Mesenchymal stem cell (in vitro differentiated cells and primary cell): ENCODE data around the gene PI4K2A. TPM values are rescaled to one million over a fixed set of nuclear protein-coding genes. Genes with fewer than 3 reads are reported as not detected.

ENCODE experiments used
- DNase-seq: peaks from one replicate; pipeline ENCODE4 v3.0.0-alpha.2; 2013
- H2AFZ ChIP-seq: one replicate; pipeline ENCODE4 v1.6.1; 2013; ENCODE audit warnings: low read depth, mild to moderate bottlenecking, control low read depth, inconsistent platforms, low read length, moderate library complexity
- H2AK5ac ChIP-seq: 2 replicates; pipeline ENCODE4 v1.6.1; 2013; ENCODE audit warnings: low read length, moderate library complexity, mild to moderate bottlenecking, inconsistent platforms; ENCODE audit not compliant: severe bottlenecking
- H2BK120ac ChIP-seq: one replicate; pipeline ENCODE4 v1.6.1; 2013; ENCODE audit warnings: low read depth, mild to moderate bottlenecking, inconsistent platforms, low read length, moderate library complexity
- H2BK12ac ChIP-seq, 2 experiments: one replicate each; pipeline ENCODE4 v1.6.1; 2013; ENCODE audit warnings: inconsistent platforms in 2 of 2, low read length in 2 of 2, mild to moderate bottlenecking in 2 of 2, moderate library complexity in 2 of 2, control low read depth in 1 of 2
- H2BK15ac ChIP-seq: one replicate; pipeline ENCODE4 v1.6.1; 2013; ENCODE audit warnings: mild to moderate bottlenecking, low read depth, inconsistent platforms; ENCODE audit not compliant: poor library complexity, severe bottlenecking
- H2BK5ac ChIP-seq: 2 replicates; pipeline ENCODE4 v1.6.1; 2013; ENCODE audit warnings: low read depth, mild to moderate bottlenecking, low read length, control low read depth, inconsistent platforms; ENCODE audit not compliant: poor library complexity, severe bottlenecking
- H3K14ac ChIP-seq, 2 experiments: one replicate each; pipeline ENCODE4 v1.6.1; 2013; ENCODE audit warnings: inconsistent platforms in 2 of 2, low read length in 2 of 2, control low read depth in 1 of 2, mild to moderate bottlenecking in 1 of 2, moderate library complexity in 1 of 2
- H3K18ac ChIP-seq, 2 experiments: one replicate each; pipeline ENCODE4 v1.6.1; 2013; ENCODE audit warnings: inconsistent platforms in 2 of 2, low read length in 2 of 2, control low read depth in 1 of 2, low read depth in 1 of 2, mild to moderate bottlenecking in 1 of 2
- H3K23ac ChIP-seq, 2 experiments: one replicate each; pipeline ENCODE4 v1.6.1; 2013; ENCODE audit warnings: inconsistent platforms in 2 of 2, low read length in 2 of 2, mild to moderate bottlenecking in 2 of 2, moderate library complexity in 2 of 2, control low read depth in 1 of 2
- H3K27ac ChIP-seq: 2 replicates; pipeline ENCODE4 v1.5.1; 2013; ENCODE audit warnings: mild to moderate bottlenecking, moderate library complexity, low read length, control low read depth, inconsistent platforms; ENCODE audit not compliant: poor library complexity, severe bottlenecking
- H3K27me3 ChIP-seq, 2 experiments: 2 replicates each; pipeline versions ENCODE4 v1.6.1 to v1.7.0; 2013; ENCODE audit warnings: low read length in 2 of 2, mild to moderate bottlenecking in 2 of 2, moderate library complexity in 2 of 2, control low read depth in 1 of 2, inconsistent platforms in 1 of 2; ENCODE audit not compliant: control insufficient read depth in 1 of 2, insufficient read depth in 1 of 2
- H3K36me3 ChIP-seq, 2 experiments: 2 replicates each; pipeline versions ENCODE4 v1.6.1 to v1.7.0; 2013; ENCODE audit warnings: low read length in 2 of 2, control low read depth in 1 of 2, inconsistent platforms in 1 of 2, low read depth in 1 of 2, mild to moderate bottlenecking in 1 of 2; ENCODE audit not compliant: insufficient read depth in 2 of 2, control insufficient read depth in 1 of 2
- H3K4ac ChIP-seq, 2 experiments: one replicate each; pipeline ENCODE4 v1.6.1; 2013; ENCODE audit warnings: inconsistent platforms in 2 of 2, low read length in 2 of 2, mild to moderate bottlenecking in 2 of 2, moderate library complexity in 2 of 2, control low read depth in 1 of 2, low read depth in 1 of 2
- H3K4me1 ChIP-seq: 2 replicates; pipeline ENCODE4 v1.6.1; 2013; ENCODE audit warnings: low read depth, low read length, control low read depth; ENCODE audit not compliant: control insufficient read depth, insufficient read depth
- H3K4me2 ChIP-seq: 2 replicates; pipeline ENCODE4 v1.6.1; 2013; ENCODE audit warnings: low read length, mild to moderate bottlenecking, inconsistent platforms; ENCODE audit not compliant: poor library complexity, severe bottlenecking
- H3K4me3 ChIP-seq, 2 experiments: 2 replicates each; pipeline versions ENCODE4 v1.5.1 to v1.7.0; 2013; ENCODE audit warnings: low read length in 2 of 2, mild to moderate bottlenecking in 2 of 2, control low read depth in 1 of 2, low read depth in 1 of 2; ENCODE audit not compliant: insufficient read depth in 1 of 2
- H3K79me1 ChIP-seq: replicated peaks from 2 replicates; pipeline ENCODE4 v1.6.1; 2013; ENCODE audit warnings: mild to moderate bottlenecking, control low read depth, low read length, inconsistent platforms; ENCODE audit not compliant: poor library complexity, severe bottlenecking
- H3K9ac ChIP-seq: 2 replicates; pipeline ENCODE4 v1.7.0; 2013; ENCODE audit warnings: mild to moderate bottlenecking, low read length, moderate library complexity
- H3K9me3 ChIP-seq: 2 replicates; pipeline ENCODE4 v1.7.0; 2013; ENCODE audit warnings: mild to moderate bottlenecking, low read length; ENCODE audit not compliant: control insufficient read depth
- H4K8ac ChIP-seq: one replicate; pipeline ENCODE4 v1.6.1; 2013; ENCODE audit warnings: inconsistent platforms, mild to moderate bottlenecking, low read length, moderate library complexity
- H4K91ac ChIP-seq: one replicate; pipeline ENCODE4 v1.6.1; 2013; ENCODE audit warnings: mild to moderate bottlenecking, low read length, inconsistent platforms
- WGBS: methylation state at CpG from one replicate; pipeline ENCODE4 v1.1.7; 2013; ENCODE audit warnings: mixed read lengths; 5-methylcytosine and 5-hydroxymethylcytosine counted together
- polyA plus RNA-seq, 2 experiments: library from polyadenylated mRNA; stranded (reverse); fragments of 200-250 nt; gene quantifications; one replicate each; pipeline ENCODE4 v1.2.3, GENCODE V29; 2013

The PI4K2A gene
- polyA plus RNA-seq (2013, experiment 1 of 2), result 27.8 TPM
- 27.1 TPM for polyA plus RNA-seq (2013, experiment 2 of 2)

DNA sequence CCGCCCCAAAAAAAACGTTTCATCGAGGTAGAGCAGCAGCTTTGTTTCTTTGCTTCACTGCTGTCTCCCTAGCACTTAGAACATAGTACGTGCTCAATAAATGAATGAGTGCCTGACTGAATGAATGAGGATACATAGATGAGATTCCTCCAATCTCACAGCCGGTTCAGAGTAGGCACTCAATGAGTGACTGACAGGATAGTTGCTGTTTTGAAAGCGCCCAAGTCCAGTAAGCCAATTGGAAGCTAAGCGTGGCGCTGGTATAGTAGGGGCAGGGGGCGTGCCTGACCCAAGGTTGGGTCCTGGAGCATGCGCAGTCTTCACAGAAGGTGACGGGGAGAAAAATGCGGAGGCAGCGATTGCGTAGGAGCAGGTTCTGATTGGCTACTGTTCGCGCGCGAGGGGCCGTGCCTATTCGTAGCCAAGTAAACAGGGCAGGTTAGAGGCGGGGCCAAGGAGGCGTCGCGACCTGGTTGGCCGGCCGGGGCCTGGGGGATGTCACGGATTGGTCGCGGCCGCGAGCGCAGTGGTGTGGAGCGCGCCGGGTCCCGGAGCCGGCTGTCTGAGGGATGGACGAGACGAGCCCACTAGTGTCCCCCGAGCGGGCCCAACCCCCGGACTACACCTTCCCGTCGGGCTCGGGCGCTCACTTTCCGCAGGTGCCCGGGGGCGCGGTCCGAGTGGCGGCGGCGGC lies at the start of gene PI4K2A:
Gene PI4K2A (plus strand): TSS at position 498 of the 694 bp plus-strand sequence. CDS start 72 bp downstream, at position 570.
- H2BK12ac ChIP-seq, result peak within 1 kb of the TSS in 1 of 2 experiments; percentile 47
- H3K27ac ChIP-seq, result peak within 1 kb of the TSS; percentile 48
- peaks cover 4 to 19% of the 10 kb centered on the region in 2 experiments for H3K36me3 ChIP-seq
- peaks cover 10% of the 10 kb centered on the region for H3K79me1 ChIP-seq
- peak within 1 kb of the TSS in 1 of 2 experiments; percentile 47 for H3K4ac ChIP-seq
- DNase-seq, result peak; percentile 99
- 3% methylated on average over 43 of the region's 54 CpGs for WGBS
- H2AFZ ChIP-seq, result peak within 1 kb of the TSS; percentile 83
- peak within 1 kb of the TSS; percentile 86 for H3K4me2 ChIP-seq
- no peak within 1 kb of the TSS for H2BK5ac ChIP-seq
- no peak within 1 kb of the TSS for H2BK120ac ChIP-seq
- peak within 1 kb of the TSS; percentile 34 for H4K91ac ChIP-seq
- no peaks in the 10 kb centered on the region for H3K27me3 ChIP-seq
- no peaks in the 10 kb centered on the region for H3K9me3 ChIP-seq
- H2BK15ac ChIP-seq, result peak within 1 kb of the TSS; percentile 57
- peak within 1 kb of the TSS; percentile 98 for H3K9ac ChIP-seq
- peaks cover 3% of the 10 kb centered on the region for H3K4me1 ChIP-seq
- peak within 1 kb of the TSS; percentile 20 to 99 for H3K23ac ChIP-seq
- H3K14ac ChIP-seq, result peak within 1 kb of the TSS in 1 of 2 experiments; percentile 78
- H4K8ac ChIP-seq, result no peak within 1 kb of the TSS
- H3K18ac ChIP-seq, result peak within 1 kb of the TSS; percentile 54 to 58
- no peak within 1 kb of the TSS for H2AK5ac ChIP-seq
- peak within 1 kb of the TSS; percentile 95 for H3K4me3 ChIP-seq

DNA sequence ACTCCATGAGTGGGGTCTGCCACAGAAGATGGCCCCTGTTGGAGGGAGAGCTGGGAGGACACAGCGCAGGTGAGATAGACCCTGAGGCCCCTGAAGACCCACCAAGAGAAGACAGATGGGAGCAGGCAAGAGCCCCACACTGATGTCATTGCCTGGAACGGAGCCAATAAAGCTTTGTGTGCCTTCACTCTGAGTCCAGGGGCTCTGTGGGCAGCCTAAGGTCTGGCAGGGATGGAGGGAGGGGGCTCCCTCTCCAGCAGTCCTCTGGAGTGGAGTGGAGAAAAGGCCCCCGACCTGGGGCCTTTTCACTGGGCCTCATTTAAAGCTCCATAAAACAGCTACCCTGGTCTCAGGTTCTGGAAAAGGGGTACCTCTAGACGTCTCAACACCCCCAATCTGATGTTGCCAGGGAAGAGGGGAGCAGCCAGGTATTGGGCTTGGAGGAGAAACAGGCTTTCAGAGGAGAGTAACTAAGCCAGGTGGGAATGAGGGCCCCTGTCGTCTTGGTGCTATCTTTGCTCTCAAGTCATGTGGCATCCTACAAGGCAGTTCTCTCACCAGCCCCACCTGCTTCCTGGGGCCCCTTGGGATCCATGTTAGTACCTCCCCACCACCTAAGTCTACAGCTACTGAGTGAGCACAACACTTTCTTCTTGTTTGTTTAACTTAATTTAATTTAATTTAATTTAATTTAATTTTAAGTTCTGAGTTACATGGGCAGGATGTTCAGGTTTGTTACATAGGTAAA lies 49.5 kb upstream of the PI4K2A start:
- H4K91ac ChIP-seq, result no peak overlapping the region
- peak overlapping the region; percentile 74 for H2AK5ac ChIP-seq
- no peak overlapping the region for H2AFZ ChIP-seq
- 89% methylated on average over 3 of the region's 5 CpGs for WGBS
- H3K4me3 ChIP-seq, result no peak overlapping the region
- no peak overlapping the region for H4K8ac ChIP-seq
- no peak overlapping the region for H3K14ac ChIP-seq
- H3K27me3 ChIP-seq, result no peaks in the 10 kb centered on the region
- no peaks in the 10 kb centered on the region for H3K9me3 ChIP-seq
- H3K79me1 ChIP-seq, result peaks cover 11% of the 10 kb centered on the region
- H3K18ac ChIP-seq, result no peak overlapping the region
- H3K4me2 ChIP-seq, result no peak overlapping the region
- H3K9ac ChIP-seq, result no peak overlapping the region
- H3K36me3 ChIP-seq, result peaks cover 0 to 8% of the 10 kb centered on the region in 2 experiments
- peaks cover 30% of the 10 kb centered on the region for H3K4me1 ChIP-seq
- no peak overlapping the region for H2BK5ac ChIP-seq
- no peak overlapping the region for H2BK12ac ChIP-seq
- no peak overlapping the region for H3K4ac ChIP-seq
- H2BK120ac ChIP-seq, result no peak overlapping the region
- no peak overlapping the region for H3K23ac ChIP-seq
- no peak for DNase-seq
- no peak overlapping the region for H3K27ac ChIP-seq
- H2BK15ac ChIP-seq, result no peak overlapping the region

DNA sequence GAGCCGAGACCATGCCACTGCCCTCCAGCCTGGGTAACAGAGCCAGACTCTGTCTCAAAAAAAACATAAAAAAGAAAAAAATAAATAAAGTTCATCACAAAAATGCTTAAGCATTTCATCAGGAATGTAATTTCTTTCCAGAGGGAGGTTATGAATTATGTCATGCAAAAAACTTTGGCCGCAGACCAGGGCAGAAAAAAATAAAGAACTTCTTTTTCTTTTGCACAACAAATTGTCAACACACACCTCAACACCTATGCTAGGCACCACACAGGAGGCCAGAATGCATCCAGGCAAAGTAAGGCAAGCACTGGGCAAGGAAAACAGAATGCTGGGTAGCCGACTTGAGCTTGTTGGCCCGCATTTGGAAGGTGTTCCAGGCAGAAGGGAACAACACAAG lies 47.0 kb upstream of the PI4K2A start:
- Histone ChIP-seq H3K4me3 (no peak overlapping the region), H2BK15ac (no peak overlapping the region), H3K79me1 (peaks cover 7% of the 10 kb centered on the region), H3K36me3 (peaks cover 0 to 8% of the 10 kb centered on the region in 2 experiments), H4K8ac (no peak overlapping the region), H3K4me1 (peaks cover 33% of the 10 kb centered on the region), H3K18ac (no peak overlapping the region), H2BK120ac (no peak overlapping the region), H2BK5ac (no peak overlapping the region), H3K9me3 (no peaks in the 10 kb centered on the region), H2BK12ac (no peak overlapping the region), H2AK5ac (no peak overlapping the region), H3K9ac (no peak overlapping the region), H2AFZ (no peak overlapping the region), H3K4ac (no peak overlapping the region), H4K91ac (no peak overlapping the region), H3K14ac (no peak overlapping the region), H3K27ac (no peak overlapping the region), H3K23ac (no peak overlapping the region), H3K27me3 (no peaks in the 10 kb centered on the region), H3K4me2 (no peak overlapping the region)
- DNase-seq, result no peak
- 92% methylated on average over 3 of the region's 4 CpGs for WGBS
